Activated CD4-positive, alpha-beta memory T cell treated with anti-CD3 and anti-CD28 coated beads for 36 hours (primary cell): ENCODE results near the gene PIGB. TPM values are rescaled to one million over a fixed set of nuclear protein-coding genes. Genes with fewer than 3 reads are reported as not detected.
A peak's percentile ranks its signal among the peaks of the same experiment; 100 is the strongest.
"Not testable (repeated sequence)": the region's sequence is repeated elsewhere in the genome, so short reads cannot be mapped to it uniquely, and the experiment has no call there.

Experiments used
- CTCF ChIA-PET: fragments of 350-600 bp; sonication (Branson Sonifier 250); formaldehyde crosslinking; loops from one replicate; lab custom pipeline; 2021; ENCODE audit warnings: antibody characterized with exemption, inconsistent platforms; lab: Charles Lee
- POLR2A ChIA-PET: fragments of 350-600 bp; sonication (Branson Sonifier 250); formaldehyde crosslinking; loops from one replicate; lab custom pipeline; 2021; ENCODE audit warnings: antibody characterized with exemption; lab: Charles Lee
- DNase-seq: peaks from one replicate; pipeline ENCODE4 v3.0.0-alpha.2; 2020
- H3K27ac Mint-ChIP-seq: one replicate; pipeline ENCODE4 v1.8.0; 2021; ENCODE audit warnings: mixed read lengths
- H3K27me3 Mint-ChIP-seq: one replicate; pipeline ENCODE4 v1.8.0; 2021; ENCODE audit warnings: mixed read lengths
- H3K36me3 Mint-ChIP-seq: one replicate; pipeline ENCODE4 v1.8.0; 2021; ENCODE audit warnings: mixed read lengths
- H3K4me1 Mint-ChIP-seq: one replicate; pipeline ENCODE4 v1.8.0; 2021; ENCODE audit warnings: low read depth, mixed read lengths
- H3K4me3 Mint-ChIP-seq: one replicate; pipeline ENCODE4 v1.8.0; 2021; ENCODE audit warnings: mild to moderate bottlenecking, mixed read lengths
- H3K9me3 Mint-ChIP-seq: one replicate; pipeline ENCODE4 v1.8.0; 2021; ENCODE audit warnings: mixed read lengths
- intact Hi-C: fragments of 100-400 bp; cut with micrococcal nuclease; formaldehyde crosslinking; loops from one replicate; pipeline ENCODE4 v1.15.1; 2023
- microRNA-seq: library from miRNA; unstranded; fragments of <30 nt; microRNA quantifications from one replicate; pipeline ENCODE4 v1.2.0, GENCODE V29; 2022; ENCODE audit warnings: borderline number of aligned reads, borderline microRNAs expressed, borderline replicate concordance
- total RNA-seq, 2 experiments: library from RNA; stranded (reverse); gene quantifications; one replicate each; pipeline ENCODE4 v1.2.3, GENCODE V29; 2021

Gene PIGB
- total RNA-seq, 2 experiments from 2014 or later, result 18.0 to 18.9 TPM

DNA sequence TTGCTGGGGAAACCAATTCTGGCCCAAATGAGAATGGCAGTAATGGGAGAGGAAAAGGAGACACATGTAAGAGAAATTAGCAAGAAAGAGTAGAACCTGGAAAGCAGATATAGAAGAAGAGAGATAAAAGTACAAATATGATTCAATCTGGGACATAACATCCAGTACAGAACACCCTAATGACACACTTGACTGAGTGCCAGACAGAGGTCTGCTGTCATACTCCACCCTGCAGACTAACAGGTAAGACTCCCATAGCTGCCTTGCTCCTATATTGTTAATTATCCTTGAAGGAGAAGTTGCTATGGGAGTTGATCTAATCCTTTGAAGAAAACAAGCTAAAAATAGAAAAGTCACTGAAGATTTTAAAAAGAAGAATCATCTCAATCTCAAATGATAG lies 68.0 kb downstream of the PIGB start:
- Mint-ChIP-seq H3K4me1 (peaks cover 8% of the 10 kb centered on the region), H3K36me3 (peaks cover 21% of the 10 kb centered on the region), H3K9me3 (no peaks in the 10 kb centered on the region), H3K27ac (no peak overlapping the region), H3K4me3 (no peak overlapping the region), H3K27me3 (no peaks in the 10 kb centered on the region)
- POLR2A ChIA-PET, result no interaction called here
- intact Hi-C loops, result no loop called here
- CTCF ChIA-PET, result no interaction called here
- no peak for DNase-seq

DNA sequence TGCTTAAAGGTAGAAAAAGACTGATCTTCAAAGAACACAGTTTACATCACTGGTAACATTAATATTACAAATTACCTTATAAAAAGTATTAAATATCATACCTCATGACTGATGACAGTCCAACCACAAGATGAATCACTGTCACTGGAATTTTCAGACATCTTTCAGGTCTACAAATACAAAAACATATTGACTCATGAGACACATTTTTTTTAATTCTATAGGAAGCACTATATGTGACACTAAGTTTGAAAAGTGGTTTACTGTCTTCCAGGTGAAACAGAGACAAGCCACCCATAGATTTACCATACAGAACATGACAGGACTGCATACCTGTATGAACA lies 70.2 kb downstream of the PIGB start:
- no peaks in the 10 kb centered on the region for H3K9me3 Mint-ChIP-seq
- no peak overlapping the region for H3K4me3 Mint-ChIP-seq
- H3K36me3 Mint-ChIP-seq, result peaks cover 7% of the 10 kb centered on the region
- intact Hi-C loops, result no loop called here
- ChIA-PET POLR2A (interaction anchor here (1.0 kb wide), 1 partner anchor 18 kb away, joined by 3 read pairs; no protein-coding TSS in a partner anchor), CTCF (no interaction called here)
- no peak for DNase-seq
- no peak overlapping the region for H3K27ac Mint-ChIP-seq
- H3K27me3 Mint-ChIP-seq, result no peaks in the 10 kb centered on the region
- H3K4me1 Mint-ChIP-seq, result peaks cover 8% of the 10 kb centered on the region

DNA sequence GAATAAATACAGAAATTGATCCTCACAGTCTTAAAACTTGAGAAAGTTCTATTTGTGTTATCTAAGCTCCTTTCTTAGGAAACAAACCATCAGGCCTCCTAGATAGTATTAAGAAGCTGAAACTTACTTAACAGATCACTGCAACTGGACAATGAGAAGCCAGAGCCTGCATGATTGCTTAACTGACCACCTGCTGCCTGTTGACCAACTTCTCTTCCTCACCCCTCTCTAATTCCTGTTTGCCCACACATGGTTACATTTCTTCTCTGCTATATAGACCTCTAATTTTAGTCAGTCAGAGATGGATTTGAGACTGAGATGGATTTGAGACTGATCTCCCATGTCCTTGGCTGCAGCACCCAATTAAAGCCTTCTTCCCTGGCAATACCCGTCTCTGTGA lies 75.7 kb downstream of the PIGB start:
- POLR2A ChIA-PET, result no interaction called here
- CTCF ChIA-PET, result interaction anchor here (0.9 kb wide), 1 partner anchor 13 kb away, joined by 7 read pairs; the partner anchor contains the start of genes CCPG1 and PIERCE2

DNA sequence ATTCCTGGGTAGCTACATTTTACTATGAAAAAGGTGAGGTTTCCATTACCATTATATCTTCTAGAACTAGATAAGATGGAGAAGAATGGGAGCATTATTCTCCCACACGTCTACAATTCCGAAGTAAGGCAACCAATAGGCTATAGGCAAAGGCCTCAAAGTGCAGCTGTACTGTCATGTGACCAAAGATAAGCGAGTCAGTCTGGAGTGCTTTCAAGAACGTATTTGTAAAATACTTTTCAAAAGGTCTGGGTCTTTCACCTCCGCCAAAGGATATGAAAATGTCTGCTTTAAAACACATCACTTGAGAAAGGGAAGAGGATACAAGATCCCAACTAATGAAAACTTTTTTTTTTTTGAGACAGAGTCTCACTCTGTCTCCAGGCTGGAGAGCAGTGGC lies 79.2 kb downstream of the PIGB start:
- POLR2A ChIA-PET, result no interaction called here
- no peak for DNase-seq
- peaks cover 31% of the 10 kb centered on the region for H3K36me3 Mint-ChIP-seq
- H3K4me1 Mint-ChIP-seq, result peaks cover 28% of the 10 kb centered on the region
- H3K4me3 Mint-ChIP-seq, result no peak overlapping the region
- intact Hi-C loops, result no loop called here
- H3K27ac Mint-ChIP-seq, result no peak overlapping the region
- CTCF ChIA-PET, result interaction anchor here (0.9 kb wide), 1 partner anchor 40 kb away, joined by 4 read pairs; no protein-coding TSS in a partner anchor
- H3K9me3 Mint-ChIP-seq, result peaks cover 5% of the 10 kb centered on the region
- no peaks in the 10 kb centered on the region for H3K27me3 Mint-ChIP-seq

More for the DNA sequence above, 75.7 kb downstream of the PIGB start:
- no peak for DNase-seq
- Mint-ChIP-seq H3K4me1 (peaks cover 8% of the 10 kb centered on the region), H3K36me3 (peaks cover 28% of the 10 kb centered on the region), H3K27ac (no peak overlapping the region), H3K27me3 (no peaks in the 10 kb centered on the region), H3K4me3 (no peak overlapping the region), H3K9me3 (peaks cover 5% of the 10 kb centered on the region)
- intact Hi-C loops, result no loop called here

DNA sequence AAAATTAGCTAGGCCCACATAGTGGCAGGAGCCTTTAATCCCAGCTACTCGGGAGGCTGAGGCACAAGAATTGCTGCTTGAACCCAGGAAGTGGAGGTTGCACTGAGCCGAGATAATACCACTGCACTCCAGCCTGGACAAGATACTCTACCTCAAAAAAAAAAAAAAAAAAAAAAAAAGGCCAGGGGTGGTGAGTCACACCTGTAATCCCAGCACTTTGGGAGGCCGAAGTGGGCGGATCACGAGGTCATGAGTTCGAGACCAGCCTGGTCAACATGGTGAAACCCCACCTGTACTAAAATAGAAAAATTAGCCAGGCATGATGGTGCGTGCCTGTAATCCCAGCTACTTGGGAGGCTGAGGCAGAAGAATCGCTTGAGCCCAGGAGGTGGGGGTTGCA lies 81.0 kb downstream of the PIGB start:
- H3K27ac Mint-ChIP-seq, H3K27me3 Mint-ChIP-seq, POLR2A ChIA-PET, H3K9me3 Mint-ChIP-seq, DNase-seq, H3K4me3 Mint-ChIP-seq, CTCF ChIA-PET: not testable (repeated sequence)
- intact Hi-C loops, result loop anchor here (10.0 kb wide), 1 partner anchor 645 kb away; no protein-coding TSS in a partner anchor
- H3K36me3 Mint-ChIP-seq, result peaks cover 26% of the 10 kb centered on the region
- peaks cover 37% of the 10 kb centered on the region for H3K4me1 Mint-ChIP-seq

DNA sequence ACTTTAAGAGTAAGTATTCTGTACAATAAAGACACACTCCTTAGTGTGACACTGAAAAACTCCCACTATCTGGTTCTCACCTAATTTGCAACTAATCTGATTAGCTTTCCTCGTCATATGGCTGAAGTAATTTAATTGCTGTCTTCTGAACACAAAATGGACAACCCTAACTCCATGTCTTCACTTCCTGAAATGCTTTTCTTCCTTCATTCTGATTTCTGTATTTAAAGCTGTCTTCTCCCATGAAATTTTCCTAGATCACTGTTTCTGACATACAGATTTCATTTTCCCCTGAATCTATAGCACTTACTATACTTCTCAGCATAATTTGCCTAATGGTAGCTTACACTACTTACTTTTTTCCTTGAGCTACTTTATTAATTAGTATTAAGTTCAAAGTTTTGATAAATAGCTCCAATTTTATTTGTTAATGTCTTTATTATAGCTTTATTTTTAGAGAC lies 82.8 kb downstream of the PIGB start:
- Mint-ChIP-seq H3K27me3 (no peaks in the 10 kb centered on the region), H3K36me3 (peaks cover 15% of the 10 kb centered on the region), H3K9me3 (no peaks in the 10 kb centered on the region), H3K4me3 (no peak overlapping the region), H3K27ac (no peak overlapping the region), H3K4me1 (peaks cover 35% of the 10 kb centered on the region)
- no peak for DNase-seq
- intact Hi-C loops, result loop anchor here (2.0 to 10.0 kb wide), 2 partner anchors 125 to 643 kb away; no protein-coding TSS in a partner anchor
- ChIA-PET POLR2A (interaction anchor here (0.6 kb wide), 1 partner anchor 84 kb away, joined by 3 read pairs; no protein-coding TSS in a partner anchor), CTCF (interaction anchor here (1.6 kb wide), 1 partner anchor 38 kb away, joined by 4 read pairs; no protein-coding TSS in a partner anchor)

DNA sequence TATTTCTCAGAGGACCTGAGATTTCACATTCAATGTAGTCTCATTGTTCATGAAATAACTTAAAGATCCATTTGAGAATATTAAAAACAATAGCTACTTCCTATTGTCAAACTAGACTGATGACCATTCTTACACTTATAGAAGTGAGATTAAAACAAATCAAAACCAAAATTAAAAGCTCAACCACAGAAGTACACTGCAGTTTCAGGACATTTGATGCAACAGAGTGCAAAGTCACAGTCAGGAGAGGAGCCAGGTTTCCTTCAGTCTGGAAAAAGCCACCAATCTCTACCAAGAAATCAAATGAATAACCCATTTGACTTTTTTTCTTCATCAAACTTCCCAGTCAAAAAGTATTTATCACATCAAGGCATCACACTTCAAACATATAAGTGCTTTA lies 83.7 kb downstream of the PIGB start:
- Mint-ChIP-seq H3K27ac (peak overlapping the region; percentile 60), H3K4me3 (no peak overlapping the region), H3K27me3 (no peaks in the 10 kb centered on the region), H3K9me3 (no peaks in the 10 kb centered on the region), H3K4me1 (peaks cover 41% of the 10 kb centered on the region), H3K36me3 (peaks cover 14% of the 10 kb centered on the region)
- DNase-seq, result no peak
- ChIA-PET CTCF (interaction anchor here (1.6 kb wide), 1 partner anchor 37 kb away, joined by 4 read pairs; no protein-coding TSS in a partner anchor), POLR2A (interaction anchor here (0.5 kb wide), 1 partner anchor 96 kb away, joined by 3 read pairs; no protein-coding TSS in a partner anchor)
- intact Hi-C loops, result loop anchor here (2.0 to 10.0 kb wide), 2 partner anchors 126 to 642 kb away; no protein-coding TSS in a partner anchor

DNA sequence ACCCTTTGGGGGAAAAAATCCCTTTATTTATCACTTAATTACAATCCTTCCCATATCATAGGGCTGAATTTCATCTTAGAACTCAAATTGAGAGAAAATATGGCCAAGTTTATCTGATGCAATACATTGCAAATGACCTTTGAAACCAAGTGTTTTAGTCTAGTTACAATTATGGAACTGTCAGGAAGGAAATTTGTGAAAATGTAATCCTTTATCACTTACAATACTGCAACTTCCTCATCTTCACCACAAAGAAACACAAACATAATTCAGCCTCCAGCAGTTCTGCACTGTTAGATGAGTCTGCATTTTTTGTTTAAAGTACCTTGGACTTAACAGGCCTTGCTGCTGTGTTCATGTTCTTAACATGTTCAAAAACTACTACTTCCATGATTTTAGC lies 84.5 kb downstream of the PIGB start:
- peaks cover 43% of the 10 kb centered on the region for H3K4me1 Mint-ChIP-seq
- H3K27me3 Mint-ChIP-seq, result no peaks in the 10 kb centered on the region
- peak overlapping the region; percentile 10 for H3K27ac Mint-ChIP-seq
- H3K4me3 Mint-ChIP-seq, result no peak overlapping the region
- no peak for DNase-seq
- ChIA-PET CTCF (no interaction called here), POLR2A (no interaction called here)
- no peaks in the 10 kb centered on the region for H3K9me3 Mint-ChIP-seq
- H3K36me3 Mint-ChIP-seq, result peaks cover 7% of the 10 kb centered on the region
- intact Hi-C loops, result loop anchor here (2.0 to 10.0 kb wide), 2 partner anchors 127 to 641 kb away; no protein-coding TSS in a partner anchor

Small RNA genes lying within 50 kb of the gene (microRNA-seq; reads per million reads assigned to microRNA genes)
- gene MIR628, result 23.6 reads per million, percentile 46 among the genes with 10 or more reads in this experiment

Other genes with a start within 250 kb of the PIGB start
- 100 to 1,000 TPM; 157 to 163 TPM for gene RSL24D1, start 122.3 kb upstream of the PIGB start, total RNA-seq
- 100 to 1,000 TPM; 216 to 217 TPM for gene RAB27A, start 29.4 kb upstream of the PIGB start, total RNA-seq
- gene PIGBOS1, start 99 bp upstream of the PIGB start, total RNA-seq, result 10 to 100 TPM; 10.5 to 11.1 TPM
- 10 to 100 TPM; 14.4 to 16.5 TPM for gene CCPG1, start 89.1 kb downstream of the PIGB start, total RNA-seq
- under 1 TPM in 1 of 2 experiments, not detected in 1; 0.34 TPM for gene PIERCE2, start 89.3 kb downstream of the PIGB start, total RNA-seq
- gene DNAAF4, start 189.0 kb downstream of the PIGB start, total RNA-seq, result under 1 TPM; 0.57 to 0.94 TPM